Stimulated activated naive CD8-positive, alpha-beta T cell treated with anti-CD3 and anti-CD28 coated beads, Interleukin-15, amount 100 ng/mL, for 72 hours (primary cell): ENCODE data around the gene FBRSL1.
A peak's percentile ranks its signal among the peaks of the same experiment; 100 is the strongest.

Experiments used
- ATAC-seq: fragments of 150-1000 bp; cut with Tn5 transposase; 2 replicates; pipeline ENCODE4 v1.10.0; 2021; ENCODE audit warnings: mild to moderate bottlenecking, moderate library complexity
- DNase-seq, 2 donors: peaks; one replicate each; pipeline ENCODE4 v3.0.0; 2021 to 2022
- H3K27ac Mint-ChIP-seq, 2 donors: one replicate each; pipeline ENCODE4 v1.8.0; 2022; ENCODE audit warnings: mild to moderate bottlenecking in 2 of 2, mixed read lengths in 2 of 2, moderate library complexity in 2 of 2
- H3K27me3 Mint-ChIP-seq: one replicate; pipeline ENCODE4 v1.8.0; 2022; ENCODE audit warnings: mixed read lengths
- H3K4me1 Mint-ChIP-seq: one replicate; pipeline ENCODE4 v1.8.0; 2022; ENCODE audit warnings: mild to moderate bottlenecking, mixed read lengths
- H3K4me3 Mint-ChIP-seq, 2 donors: one replicate each; pipeline ENCODE4 v1.8.0; 2022; ENCODE audit warnings: mild to moderate bottlenecking in 2 of 2, mixed read lengths in 2 of 2, moderate library complexity in 1 of 2
- H3K9me3 Mint-ChIP-seq, 2 donors: one replicate each; pipeline ENCODE4 v1.8.0; 2022; ENCODE audit warnings: mixed read lengths in 2 of 2

The FBRSL1 gene

GRCh38 chr12:132492951-132493350, 3.0 kb downstream of the FBRSL1 start:
- Mint-ChIP-seq H3K27ac (no peak overlapping the region), H3K9me3 (no peaks in the 10 kb centered on the region), H3K27me3 (no peaks in the 10 kb centered on the region), H3K4me3 (peak overlapping the region; percentile 80 to 84), H3K4me1 (peaks cover 80% of the 10 kb centered on the region)
- no peak for ATAC-seq
- DNase-seq, result no peak

- Mint-ChIP-seq H3K4me3 (peak overlapping the region in 1 of 2 donors; percentile 57), H3K4me1 (peaks cover 79% of the 10 kb centered on the region), H3K9me3 (no peaks in the 10 kb centered on the region), H3K27me3 (no peaks in the 10 kb centered on the region), H3K27ac (no peak overlapping the region)
- ATAC-seq (no peak), DNase-seq (no peak)
These were observed 3.7 kb downstream of the FBRSL1 start for GRCh38 chr12:132493482-132494178.

GRCh38 chr12:132494294-132495164, 4.6 kb downstream of the FBRSL1 start:
- H3K27me3 Mint-ChIP-seq, result no peaks in the 10 kb centered on the region
- H3K4me3 Mint-ChIP-seq, result peak overlapping the region in 1 of 2 donors; percentile 56
- ATAC-seq (no peak), DNase-seq (no peak)
- no peaks in the 10 kb centered on the region for H3K9me3 Mint-ChIP-seq
- H3K27ac Mint-ChIP-seq, result peak overlapping the region; percentile 42 to 57
- peaks cover 82% of the 10 kb centered on the region for H3K4me1 Mint-ChIP-seq

- no peaks in the 10 kb centered on the region for H3K9me3 Mint-ChIP-seq
- no peak overlapping the region for H3K27ac Mint-ChIP-seq
- no peak for ATAC-seq
- no peak overlapping the region for H3K4me3 Mint-ChIP-seq
- peaks cover 88% of the 10 kb centered on the region for H3K4me1 Mint-ChIP-seq
- DNase-seq, result no peak
- no peaks in the 10 kb centered on the region for H3K27me3 Mint-ChIP-seq
These were observed 5.2 kb downstream of the FBRSL1 start for GRCh38 chr12:132495165-132495544.

- H3K4me1 Mint-ChIP-seq, result peaks cover 94% of the 10 kb centered on the region
- H3K9me3 Mint-ChIP-seq, result no peaks in the 10 kb centered on the region
- no peaks in the 10 kb centered on the region for H3K27me3 Mint-ChIP-seq
- no peak overlapping the region for H3K4me3 Mint-ChIP-seq
- DNase-seq (no peak), ATAC-seq (no peak)
- H3K27ac Mint-ChIP-seq, result peak overlapping the region in 1 of 2 donors; percentile 82
These were observed 5.8 kb downstream of the FBRSL1 start for GRCh38 chr12:132495629-132496357.

GRCh38 chr12:132496358-132496669, 6.4 kb downstream of the FBRSL1 start:
- H3K4me3 Mint-ChIP-seq, result no peak overlapping the region
- no peaks in the 10 kb centered on the region for H3K9me3 Mint-ChIP-seq
- no peak for ATAC-seq
- H3K4me1 Mint-ChIP-seq, result peaks cover 95% of the 10 kb centered on the region
- DNase-seq, result no peak
- H3K27ac Mint-ChIP-seq, result peak overlapping the region in 1 of 2 donors; percentile 82
- no peaks in the 10 kb centered on the region for H3K27me3 Mint-ChIP-seq

GRCh38 chr12:132496710-132497109, 6.8 kb downstream of the FBRSL1 start:
- Mint-ChIP-seq H3K9me3 (no peaks in the 10 kb centered on the region), H3K4me1 (peaks cover 93% of the 10 kb centered on the region), H3K27ac (peak overlapping the region in 1 of 2 donors; percentile 59), H3K4me3 (no peak overlapping the region), H3K27me3 (no peaks in the 10 kb centered on the region)
- ATAC-seq (no peak), DNase-seq (no peak)

GRCh38 chr12:132497514-132498405, 7.8 kb downstream of the FBRSL1 start:
- H3K27ac Mint-ChIP-seq, result peak overlapping the region in 1 of 2 donors; percentile 19
- H3K4me1 Mint-ChIP-seq, result peaks cover 93% of the 10 kb centered on the region
- no peaks in the 10 kb centered on the region for H3K9me3 Mint-ChIP-seq
- ATAC-seq, result peak; percentile 4
- no peak for DNase-seq
- no peaks in the 10 kb centered on the region for H3K27me3 Mint-ChIP-seq
- no peak overlapping the region for H3K4me3 Mint-ChIP-seq

GRCh38 chr12:132498931-132499330, 9.0 kb downstream of the FBRSL1 start:
- Mint-ChIP-seq H3K4me1 (peaks cover 93% of the 10 kb centered on the region), H3K4me3 (no peak overlapping the region), H3K9me3 (no peaks in the 10 kb centered on the region), H3K27me3 (no peaks in the 10 kb centered on the region), H3K27ac (peak overlapping the region in 1 of 2 donors; percentile 67)
- ATAC-seq (no peak), DNase-seq (no peak)

GRCh38 chr12:132500142-132500855, 10.3 kb downstream of the FBRSL1 start:
- Mint-ChIP-seq H3K4me1 (peaks cover 93% of the 10 kb centered on the region), H3K27me3 (no peaks in the 10 kb centered on the region), H3K27ac (peak overlapping the region; percentile 61 to 80), H3K4me3 (no peak overlapping the region), H3K9me3 (no peaks in the 10 kb centered on the region)
- DNase-seq, result no peak
- no peak for ATAC-seq

- peak; percentile 8 for ATAC-seq
- H3K27ac Mint-ChIP-seq, result peak overlapping the region in 1 of 2 donors; percentile 61
- H3K4me3 Mint-ChIP-seq, result no peak overlapping the region
- no peak for DNase-seq
- peaks cover 95% of the 10 kb centered on the region for H3K4me1 Mint-ChIP-seq
- H3K27me3 Mint-ChIP-seq, result no peaks in the 10 kb centered on the region
- no peaks in the 10 kb centered on the region for H3K9me3 Mint-ChIP-seq
These were observed 10.9 kb downstream of the FBRSL1 start for GRCh38 chr12:132500856-132501180.

- Mint-ChIP-seq H3K27ac (no peak overlapping the region), H3K4me1 (peaks cover 96% of the 10 kb centered on the region), H3K4me3 (no peak overlapping the region), H3K9me3 (no peaks in the 10 kb centered on the region), H3K27me3 (no peaks in the 10 kb centered on the region)
- DNase-seq (no peak), ATAC-seq (no peak)
These were observed 11.4 kb downstream of the FBRSL1 start for GRCh38 chr12:132501204-132501940.

GRCh38 chr12:132502149-132502881, 12.4 kb downstream of the FBRSL1 start:
- ATAC-seq (no peak), DNase-seq (no peak)
- Mint-ChIP-seq H3K27me3 (no peaks in the 10 kb centered on the region), H3K4me3 (no peak overlapping the region), H3K27ac (peak overlapping the region in 1 of 2 donors; percentile 19), H3K9me3 (no peaks in the 10 kb centered on the region), H3K4me1 (peaks cover 96% of the 10 kb centered on the region)

- H3K4me1 Mint-ChIP-seq, result peaks cover 95% of the 10 kb centered on the region
These were observed 12.9 kb downstream of the FBRSL1 start for GRCh38 chr12:132502882-132503193.

More at GRCh38 chr12:132502882-132503193, 12.9 kb downstream of the FBRSL1 start:
- no peaks in the 10 kb centered on the region for H3K27me3 Mint-ChIP-seq
- H3K27ac Mint-ChIP-seq, result no peak overlapping the region
- no peaks in the 10 kb centered on the region for H3K9me3 Mint-ChIP-seq
- no peak for DNase-seq
- H3K4me3 Mint-ChIP-seq, result no peak overlapping the region
- ATAC-seq, result no peak
